Stimulated activated CD8-positive, alpha-beta memory T cell treated with anti-CD3 and anti-CD28 coated beads, Interleukin-4, amount 100 ng/mL, for 24 hours (primary cell): ENCODE data around the gene ESPL1.
A peak's percentile ranks its signal among the peaks of the same experiment; 100 is the strongest.

Experiments
- DNase-seq: peaks from one replicate; pipeline ENCODE4 v3.0.0-alpha.2; 2020; ENCODE audit warnings: low read depth

ESPL1 gene

DNA sequence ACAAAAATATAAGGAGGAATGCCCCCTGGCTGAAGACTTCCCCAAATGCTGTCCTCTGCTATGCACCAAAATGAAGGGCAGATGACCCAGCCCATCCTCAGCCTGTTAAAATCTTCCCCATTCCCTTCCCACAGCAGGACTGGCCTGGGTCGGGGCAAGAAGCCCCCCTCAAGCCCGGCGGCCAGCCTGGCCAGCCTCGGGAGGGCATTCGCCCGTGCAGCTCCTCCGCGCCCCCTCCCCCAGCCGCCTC is 36.5 kb upstream of the ESPL1 start:
- DNase-seq: no peak

GRCh38 chr12:53231921-53232645 is 36.0 kb upstream of the ESPL1 start, which contains the start of gene RARG:
RARG (minus strand) TSS chr12:53232209; CDS start chr12:53227545, 4,664 bp downstream.
- peak; percentile 67 for DNase-seq

GRCh38 chr12:53232646-53233461 is 35.2 kb upstream of the ESPL1 start:
- DNase-seq: no peak

DNA sequence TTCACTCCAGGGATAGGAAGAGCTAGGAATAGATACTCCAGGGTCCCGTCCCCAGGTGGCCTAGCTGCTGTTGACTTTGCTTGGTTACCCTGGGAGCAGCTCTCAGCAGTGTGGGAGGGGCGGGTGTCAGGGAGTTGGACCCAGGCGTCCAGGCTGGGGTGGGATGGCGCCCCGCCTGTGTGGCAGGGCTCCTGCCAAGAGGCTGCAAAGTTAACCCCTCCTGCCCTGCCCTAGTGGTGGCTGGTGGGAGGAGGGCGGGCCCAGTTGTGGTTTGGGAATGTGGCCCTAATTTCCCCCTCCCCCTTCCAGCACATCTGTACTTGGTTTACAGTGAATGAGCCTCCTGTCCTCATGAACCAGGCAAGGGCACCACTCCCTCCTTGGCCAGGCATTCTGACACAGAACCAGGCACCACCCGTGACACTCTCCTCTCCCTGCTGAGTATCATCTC is 34.4 kb upstream of the ESPL1 start:
- no peak for DNase-seq

DNA sequence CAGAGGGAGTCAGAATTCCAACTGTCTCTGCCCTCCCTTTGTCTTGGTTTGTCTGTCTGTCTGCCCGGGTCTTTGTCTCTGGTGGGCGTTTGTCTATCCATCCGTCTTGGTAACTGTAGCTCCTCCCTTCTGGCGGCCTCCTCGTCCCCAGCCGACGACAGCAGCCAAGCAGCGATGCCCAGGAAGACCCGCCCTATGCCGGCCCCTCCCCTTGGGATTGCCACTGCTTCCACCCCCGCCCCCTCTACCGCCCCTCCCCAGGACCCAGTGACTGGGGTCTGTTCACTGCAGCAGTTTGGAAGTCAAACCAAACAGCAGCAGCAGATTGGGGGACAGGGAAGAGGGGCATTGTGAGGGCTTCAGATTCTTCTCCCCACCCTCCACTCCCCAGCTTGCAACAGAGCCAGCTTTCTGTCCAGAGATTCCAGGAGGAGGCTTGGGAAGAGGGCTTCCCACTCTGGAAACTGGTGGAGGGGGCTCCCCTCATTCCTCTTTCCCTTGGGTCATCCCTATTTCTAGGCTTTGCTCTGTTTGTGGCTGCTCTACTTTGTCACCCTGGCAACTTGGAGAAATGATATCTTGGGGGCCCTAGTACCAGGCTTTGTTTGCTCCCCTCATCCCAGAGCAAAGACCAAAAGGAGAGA is 33.7 kb upstream of the ESPL1 start:
- no peak for DNase-seq

GRCh38 chr12:53235164-53235563 is 32.9 kb upstream of the ESPL1 start:
- no peak for DNase-seq

GRCh38 chr12:53235742-53236442 is 32.2 kb upstream of the ESPL1 start:
- no peak for DNase-seq

DNA sequence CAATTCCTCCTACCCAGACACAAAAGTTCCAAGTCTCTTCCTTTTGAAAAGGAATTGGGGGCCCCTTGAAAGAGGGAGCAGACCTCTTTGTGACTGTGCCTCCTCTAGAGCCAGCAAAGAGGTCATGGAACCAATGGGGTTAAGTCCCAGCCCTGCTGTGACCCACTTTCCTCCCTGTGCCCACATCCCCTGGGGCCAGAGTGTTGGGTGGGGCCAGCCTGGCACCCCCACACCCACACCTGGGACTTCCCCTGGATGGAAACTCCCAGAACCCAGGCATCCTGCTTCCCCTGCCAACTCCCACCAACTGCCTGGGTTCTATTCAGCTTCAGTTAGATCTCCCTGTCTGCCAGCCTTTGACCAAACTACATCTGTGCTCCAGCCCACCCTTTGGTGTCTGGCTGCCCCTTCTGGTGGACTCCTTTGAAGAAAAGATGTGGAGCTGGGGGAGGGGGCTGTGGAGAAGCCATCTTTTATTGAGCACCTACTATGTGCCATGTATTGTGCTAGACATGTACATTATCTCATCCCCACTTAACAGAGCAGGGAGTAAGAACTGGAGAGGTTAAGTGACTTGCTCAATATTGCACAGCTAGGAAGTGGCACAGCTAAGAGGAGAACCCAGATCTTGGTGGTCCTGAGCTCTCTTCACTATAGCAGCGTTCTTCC is 31.5 kb upstream of the ESPL1 start:
- DNase-seq: no peak

DNA sequence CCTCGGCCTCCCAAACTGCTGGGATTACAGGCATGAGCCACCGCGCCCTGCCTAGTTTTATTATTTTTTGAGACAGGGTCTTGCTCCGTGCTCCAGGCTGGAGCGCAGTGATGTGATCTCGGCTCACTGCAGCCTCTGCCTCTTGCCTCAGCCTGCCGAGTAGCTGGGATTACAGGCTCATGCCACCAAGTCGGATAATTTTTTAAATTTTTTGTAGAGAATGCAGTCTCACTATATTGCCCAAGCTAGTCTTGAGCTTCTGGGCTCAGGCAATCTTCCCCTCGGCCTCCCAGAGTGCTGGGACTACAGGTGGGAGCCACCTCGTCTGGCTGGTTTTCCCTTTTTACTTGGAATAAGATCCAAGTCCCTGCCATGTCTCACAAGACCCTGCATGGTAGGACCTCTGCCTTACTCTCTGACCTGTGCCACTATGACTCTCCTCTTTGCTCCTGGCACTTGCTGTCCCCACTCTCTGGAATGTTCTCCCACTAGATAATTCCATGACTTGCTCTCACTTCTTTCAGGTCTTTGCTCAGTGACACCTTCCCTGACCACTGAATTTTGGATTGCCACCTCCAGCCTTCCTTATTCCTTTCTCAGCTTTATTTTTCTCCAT is 28.3 kb upstream of the ESPL1 start:
- no peak for DNase-seq

- DNase-seq: no peak
Measured at GRCh38 chr12:53241623-53242412, 26.3 kb upstream of the ESPL1 start.

GRCh38 chr12:53244337-53244736 is 23.8 kb upstream of the ESPL1 start:
- DNase-seq: no peak

DNA sequence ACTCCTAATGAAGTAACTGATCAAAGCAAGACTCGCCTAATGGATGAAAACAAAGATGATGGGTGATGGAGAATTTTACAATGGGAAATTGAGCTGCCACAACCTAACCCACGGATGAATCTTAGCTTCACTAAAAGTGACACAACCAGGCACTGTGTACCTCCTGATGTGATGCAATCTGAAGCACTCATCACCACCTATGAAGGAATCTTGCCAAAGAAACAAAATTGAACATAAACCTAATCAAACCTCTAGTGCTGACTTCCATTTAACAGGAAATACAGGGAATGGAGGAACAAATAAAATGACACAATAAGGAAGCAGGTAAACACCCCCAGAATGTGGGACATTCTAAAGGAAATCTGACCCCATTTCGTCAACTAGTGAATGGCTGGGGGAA is 22.8 kb upstream of the ESPL1 start:
- no peak for DNase-seq

DNA sequence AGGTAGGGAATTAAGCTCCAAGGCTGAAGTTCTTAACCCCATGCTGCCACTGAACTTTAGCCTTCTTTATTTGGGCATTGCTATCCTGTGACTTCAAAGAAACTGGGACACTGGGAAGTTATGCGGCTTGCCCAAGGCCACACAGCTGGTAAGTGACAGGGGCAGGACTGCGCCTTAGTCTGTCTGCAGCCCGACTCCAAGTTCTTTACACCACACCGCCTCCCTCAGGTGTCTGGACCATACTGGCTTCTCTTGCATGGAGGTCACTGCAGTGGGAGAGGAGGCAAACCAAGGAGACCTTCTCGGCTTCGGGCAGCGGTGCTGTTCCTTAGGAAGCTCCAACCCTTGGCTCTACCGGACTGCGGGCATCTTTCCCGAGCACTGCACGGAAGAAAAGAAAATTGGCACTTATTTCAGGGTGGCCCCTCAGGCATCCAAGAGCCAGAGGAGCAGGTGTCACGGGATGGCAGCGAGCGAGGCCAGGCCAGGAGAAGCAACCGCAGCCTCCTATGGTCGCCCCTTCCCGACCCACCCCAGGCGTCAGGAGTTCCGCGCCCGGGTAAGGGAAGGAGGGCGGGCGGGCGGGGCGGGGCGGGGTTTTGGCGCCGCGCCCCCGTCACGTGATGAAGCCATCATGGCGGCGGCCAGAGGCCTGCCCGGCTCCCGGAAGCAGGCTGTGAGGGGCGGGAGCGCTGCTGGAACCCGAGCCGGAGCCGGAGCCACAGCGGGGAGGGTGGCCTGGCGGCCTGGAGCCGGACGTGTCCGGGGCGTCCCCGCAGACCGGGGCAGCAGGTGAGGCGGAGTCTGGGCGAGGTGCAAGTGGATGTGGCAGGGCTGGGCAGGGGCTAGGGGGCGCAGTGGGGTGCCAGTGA is 16.4 kb upstream of the ESPL1 start:
- DNase-seq: peak; percentile 58

DNA sequence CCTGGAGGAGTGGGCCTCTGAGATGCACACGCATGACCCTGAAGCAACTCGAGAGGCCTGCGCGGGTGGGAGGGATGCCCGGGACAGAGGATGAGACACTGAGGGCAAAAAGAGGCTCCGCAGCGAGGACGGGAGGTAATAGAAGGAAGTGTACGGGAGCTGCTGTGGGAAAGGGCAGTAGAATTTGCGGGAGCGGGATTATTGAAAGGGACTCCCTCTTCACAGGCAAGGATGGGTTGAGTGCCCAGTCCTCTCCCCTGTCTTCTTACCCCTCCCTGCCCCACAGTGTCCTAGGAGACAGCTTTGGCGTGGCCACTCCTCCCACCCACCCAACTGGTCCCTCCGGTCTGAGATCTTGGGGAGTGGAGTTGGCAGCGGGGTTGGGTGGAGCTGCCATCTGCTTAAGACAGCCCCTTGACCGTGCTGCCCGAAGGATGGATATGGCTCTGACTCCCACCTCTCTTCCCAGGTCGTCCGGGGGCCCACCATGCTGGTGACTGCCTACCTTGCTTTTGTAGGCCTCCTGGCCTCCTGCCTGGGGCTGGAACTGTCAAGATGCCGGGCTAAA is 15.7 kb upstream of the ESPL1 start:
- DNase-seq: peak; percentile 5

- DNase-seq: no peak
Measured at GRCh38 chr12:53253298-53253697, 14.8 kb upstream of the ESPL1 start.

GRCh38 chr12:53254816-53255545 is 13.1 kb upstream of the ESPL1 start:
- no peak for DNase-seq

DNA sequence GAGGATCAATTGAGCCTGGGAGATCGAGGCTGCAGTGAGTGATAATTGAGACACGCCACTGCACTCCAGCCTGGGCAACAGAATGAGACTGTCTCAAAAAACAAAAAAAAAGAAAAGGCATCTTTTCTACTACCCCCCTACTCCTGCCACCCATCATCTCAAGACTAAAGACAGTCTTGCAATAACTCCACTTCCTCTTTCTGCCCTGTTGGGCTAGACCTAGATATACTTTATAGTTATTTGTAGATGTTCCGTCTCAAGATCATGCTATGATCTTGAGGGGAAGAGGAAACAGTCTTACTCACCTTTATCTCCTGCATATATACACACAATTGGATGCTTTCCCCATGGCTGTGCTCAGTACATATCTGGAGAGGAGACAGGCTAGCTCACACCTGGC is 12.1 kb upstream of the ESPL1 start:
- DNase-seq: no peak
